Measurements from ENCODE around the gene BTBD17. TPM values are rescaled to one million over a fixed set of nuclear protein-coding genes. Genes with fewer than 3 reads are reported as not detected.
"Not testable (repeated sequence)": the region's sequence is repeated elsewhere in the genome, so short reads cannot be mapped to it uniquely, and the experiment has no call there.

The BTBD17 gene
- 0.18 TPM for polyA plus RNA-seq (ENCODE audit: insufficient read length)

- DNase-seq: no peak
Measured at GRCh38 chr17:74361230-74362068, at the start of gene BTBD17. BTBD17 (minus strand) TSS chr17:74361868; CDS start chr17:74361819, 49 bp downstream.

- no peak for DNase-seq
Measured at GRCh38 chr17:74410001-74410443, 48.4 kb upstream of the BTBD17 start.

- no peak for DNase-seq
Measured at GRCh38 chr17:74408815-74409214, 47.1 kb upstream of the BTBD17 start.

- DNase-seq: no peak
Measured at GRCh38 chr17:74408262-74408661, 46.6 kb upstream of the BTBD17 start.

DNA sequence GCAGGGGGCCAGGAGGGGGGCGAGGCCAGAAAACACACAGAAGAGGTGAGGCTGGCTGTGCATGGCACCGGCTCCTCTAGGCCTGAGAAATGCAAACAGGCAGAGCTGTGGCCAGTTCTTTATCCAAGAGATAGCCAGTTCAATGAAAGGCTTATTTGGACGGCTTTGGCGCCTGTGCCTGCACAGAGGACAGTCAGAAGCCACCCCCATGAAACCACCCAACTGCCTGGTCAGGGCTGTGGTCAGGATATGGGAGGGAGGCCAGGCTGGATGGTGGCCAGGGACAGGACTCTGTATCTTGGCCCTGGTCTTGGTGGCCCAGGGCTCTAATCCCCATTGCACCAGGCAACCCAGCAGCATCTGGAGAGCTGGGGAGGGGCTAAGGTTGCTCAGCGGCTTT is 45.7 kb upstream of the BTBD17 start:
- no peak for DNase-seq

GRCh38 chr17:74405311-74405710 is 43.6 kb upstream of the BTBD17 start:
- DNase-seq: not testable (repeated sequence)

DNA sequence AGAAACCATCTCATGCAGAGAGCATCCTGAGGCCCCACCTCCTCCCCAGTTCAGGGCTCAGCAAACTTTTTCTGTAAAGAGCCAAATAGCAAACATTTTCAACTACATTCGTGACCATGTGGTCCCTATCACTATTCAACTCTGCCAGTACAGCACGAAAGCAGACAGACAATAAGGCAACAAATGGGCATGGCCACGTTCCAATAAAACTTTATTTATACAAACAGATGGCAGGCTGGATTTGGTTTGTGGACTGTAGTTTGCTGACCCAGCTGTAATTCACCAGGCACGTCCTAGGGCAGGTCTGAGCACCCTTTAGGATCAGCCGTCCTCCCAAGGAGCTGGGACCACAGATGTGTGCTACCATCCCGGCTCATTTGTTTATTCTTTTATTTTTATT is 43.1 kb upstream of the BTBD17 start:
- DNase-seq: no peak

DNA sequence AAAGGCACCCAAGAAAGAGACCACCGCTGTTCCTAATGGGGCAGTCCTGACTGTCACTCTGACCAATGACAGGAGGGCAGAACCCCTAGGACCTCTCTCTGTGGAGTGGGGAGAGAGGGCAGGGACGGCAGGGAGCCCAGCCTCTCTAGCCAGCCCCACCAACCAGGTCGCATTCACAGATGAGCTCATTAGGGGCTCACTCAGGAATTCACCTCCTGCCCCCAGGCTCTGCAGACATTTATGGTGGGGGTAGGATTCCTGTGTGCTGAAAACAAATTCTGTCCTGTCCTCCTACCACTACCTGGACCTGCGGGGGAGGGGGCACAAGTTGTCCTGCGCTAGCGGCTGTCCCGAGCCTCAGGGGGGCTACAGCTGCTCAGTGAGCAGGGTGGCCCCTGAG is 42.5 kb upstream of the BTBD17 start:
- DNase-seq: no peak

- DNase-seq: no peak
Measured at GRCh38 chr17:74403512-74404137, 42.0 kb upstream of the BTBD17 start.

- no peak for DNase-seq
Measured at GRCh38 chr17:74402048-74402447, 40.4 kb upstream of the BTBD17 start.

- no peak for DNase-seq
Measured at GRCh38 chr17:74396567-74396966, 34.9 kb upstream of the BTBD17 start.

GRCh38 chr17:74394977-74395376 is 33.3 kb upstream of the BTBD17 start:
- DNase-seq: no peak

DNA sequence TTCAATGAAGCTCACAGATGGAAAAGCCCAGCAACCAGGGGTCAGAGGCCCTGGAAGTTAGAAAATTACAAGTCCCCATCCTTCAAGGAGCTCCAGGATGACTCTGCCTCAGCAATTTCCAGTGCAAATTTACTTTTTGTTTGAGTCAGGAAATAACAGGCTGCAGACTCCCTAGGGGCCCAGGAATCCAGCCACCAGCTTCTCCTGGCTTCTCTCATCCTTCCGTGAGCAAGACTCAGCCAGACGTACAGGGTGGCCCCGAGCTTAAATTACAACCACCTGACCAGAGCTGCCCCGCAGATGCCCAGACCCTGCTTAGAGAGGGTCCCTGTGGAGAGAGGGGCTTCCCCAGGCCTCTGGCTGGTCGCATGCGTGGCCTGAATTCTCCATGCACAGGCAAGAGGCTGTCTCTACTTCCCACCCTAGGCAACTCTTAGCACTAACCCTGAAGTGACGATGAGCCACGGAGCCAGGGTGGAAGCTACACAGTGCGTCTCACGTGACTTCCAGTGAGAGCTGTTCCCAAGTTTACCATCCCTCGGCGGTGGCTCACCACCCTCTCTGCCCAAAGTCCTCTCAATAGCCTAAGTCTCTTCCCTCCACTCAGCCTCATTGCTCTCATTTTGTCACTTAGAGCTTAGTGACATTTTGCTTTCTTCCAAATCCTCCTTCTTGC is 32.7 kb upstream of the BTBD17 start:
- DNase-seq: no peak

DNA sequence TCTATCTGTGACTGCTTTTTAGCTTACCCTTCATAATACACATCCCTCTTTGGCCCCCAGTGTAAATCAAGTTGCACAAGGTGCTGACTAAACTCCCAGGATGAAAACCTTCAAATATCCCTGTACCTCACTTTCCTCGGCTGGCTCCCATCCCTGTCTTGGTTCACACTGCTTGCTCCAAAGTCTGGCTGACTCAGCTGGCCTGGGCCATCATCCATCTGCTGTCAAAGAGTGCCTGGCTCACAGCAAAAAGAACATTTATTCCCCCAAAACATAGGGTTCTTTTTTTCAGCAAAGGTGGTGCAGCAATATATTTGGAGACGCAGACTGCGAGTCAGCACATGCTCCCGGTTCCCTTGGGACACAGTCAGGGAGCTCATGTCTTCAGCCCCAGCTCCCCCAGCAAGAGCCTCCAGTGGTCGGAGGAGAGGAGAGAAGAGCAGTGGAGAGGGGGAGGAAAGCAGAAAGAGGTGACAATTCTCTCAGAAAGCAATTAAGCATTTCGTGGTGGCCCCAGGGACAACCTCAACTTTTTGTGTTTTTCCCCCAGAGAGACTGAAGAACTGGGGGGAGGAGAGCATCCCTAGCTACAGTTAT is 31.8 kb upstream of the BTBD17 start:
- DNase-seq: no peak

DNA sequence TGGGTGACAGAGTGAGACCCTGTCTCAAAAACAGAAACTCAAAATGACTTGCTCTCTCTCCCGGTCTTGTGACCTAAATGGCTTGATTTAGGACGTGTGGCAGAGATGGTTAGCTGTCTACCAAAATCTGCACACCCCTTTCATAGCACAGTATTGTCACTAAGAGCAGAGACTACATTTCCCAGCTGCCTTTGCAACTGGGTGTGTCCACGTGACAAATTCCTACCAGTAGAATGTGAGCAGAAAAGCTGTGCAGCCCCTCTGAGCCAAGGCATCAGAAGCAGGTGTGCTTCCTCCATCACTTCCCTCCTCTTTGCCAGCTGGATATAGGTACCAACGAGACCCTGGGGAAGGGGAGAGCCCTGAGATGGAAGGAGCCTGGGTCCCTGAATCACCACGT is 31.2 kb upstream of the BTBD17 start:
- no peak for DNase-seq

GRCh38 chr17:74391771-74392170 is 30.1 kb upstream of the BTBD17 start:
- DNase-seq: no peak

- no peak for DNase-seq
Measured at GRCh38 chr17:74390680-74391653, 29.3 kb upstream of the BTBD17 start.

GRCh38 chr17:74389937-74390679 is 28.4 kb upstream of the BTBD17 start:
- no peak for DNase-seq

DNA sequence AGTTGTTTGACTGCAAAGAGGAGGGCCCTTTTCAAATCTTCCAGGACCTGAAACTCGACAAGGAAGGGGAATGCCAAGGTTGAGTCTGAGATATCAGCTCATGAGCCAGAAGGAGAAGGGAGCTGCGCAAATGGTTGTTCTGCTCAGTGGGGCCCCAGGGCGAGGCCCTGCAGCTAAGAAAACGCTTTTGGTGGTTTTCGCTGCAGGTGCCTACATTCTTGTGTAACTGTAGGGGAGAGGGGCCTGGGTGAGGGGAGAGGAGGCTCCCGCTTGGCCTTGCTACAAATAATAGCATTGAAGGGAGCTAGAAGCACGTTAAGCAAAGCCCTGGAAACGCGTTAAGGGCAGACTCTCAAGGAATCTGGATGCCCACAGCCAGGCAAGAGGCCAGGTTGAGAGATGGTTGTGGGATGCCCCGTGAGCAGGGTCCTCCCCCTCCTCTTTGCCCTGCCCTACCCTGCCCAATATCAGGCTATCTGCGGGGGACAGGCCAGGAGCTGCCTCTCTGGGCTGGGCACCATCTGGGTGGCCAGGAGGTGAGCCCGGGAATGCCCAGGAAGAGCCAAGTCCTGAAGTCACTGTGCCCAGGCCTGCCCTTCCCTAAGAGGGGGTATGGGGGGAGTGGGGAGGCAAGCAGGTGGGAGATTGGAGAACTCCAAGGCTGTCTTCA is 27.6 kb upstream of the BTBD17 start:
- no peak for DNase-seq
